B cell (primary cell): ENCODE data around the gene IFI16.

Experiments
- CTCF ChIP-seq: fragments of 200-600 bp; IDR thresholded peaks from one replicate; pipeline ENCODE4 v1.8.0; 2022; ENCODE audit warnings: antibody characterized with exemption, mild to moderate bottlenecking
- EZH2 ChIP-seq: IDR thresholded peaks from 2 replicates; pipeline ENCODE4 v1.6.1; 2012; ENCODE audit warnings: borderline replicate concordance, low read depth, mild to moderate bottlenecking, moderate library complexity, low read length; ENCODE audit not compliant: insufficient read depth, poor library complexity, severe bottlenecking

GRCh38 chr1:159014851-159015250 is 5.1 kb downstream of the IFI16 start:
- TF ChIP-seq CTCF (no peak), EZH2 (no peak)
